OCI-LY7 (cell line): ENCODE measurements around the gene CDCA4. TPM values are rescaled to one million over a fixed set of nuclear protein-coding genes. Genes with fewer than 3 reads are reported as not detected.

ENCODE experiments used
- BruUV-seq: library from RNA; stranded (reverse); fragments of 400-500 nt; replicated peaks from 2 replicates; lab custom pipeline; 2021; lab: Mats Ljungman, UMichigan
- CTCF ChIA-PET: fragments of 300-600 bp; sonication (Branson Sonifier 250); formaldehyde crosslinking; loops from one replicate; lab custom pipeline; 2022; ENCODE audit warnings: antibody characterized with exemption; ENCODE audit not compliant: unreplicated experiment; lab: Charles Lee
- POLR2A ChIA-PET: fragments of 300-600 bp; sonication (Branson Sonifier 250); formaldehyde crosslinking; loops from one replicate; lab custom pipeline; 2022; ENCODE audit warnings: antibody characterized with exemption; lab: Charles Lee
- DNase-seq: peaks from one replicate; pipeline ENCODE4 v3.0.0-alpha.2; 2015; ENCODE audit warnings: low spot score
- H2AFZ ChIP-seq: fragments of 200-600 bp; sonication (generic), shearing (Covaris generic); 2 replicates; pipeline ENCODE4 v1.6.1; 2014; ENCODE audit warnings: mild to moderate bottlenecking, antibody characterized with exemption, low read length, moderate library complexity
- H3K27ac ChIP-seq: fragments of 200-600 bp; sonication (generic); 2 replicates; pipeline ENCODE4 v1.5.1; 2014; ENCODE audit warnings: mixed run types, low read depth, mild to moderate bottlenecking, moderate library complexity, low read length, inconsistent platforms; ENCODE audit not compliant: poor library complexity, severe bottlenecking
- H3K36me3 ChIP-seq: fragments of 200-600 bp; sonication (generic); 2 replicates; pipeline ENCODE4 v1.6.1; 2014; ENCODE audit warnings: mild to moderate bottlenecking, antibody characterized with exemption, low read length, moderate library complexity, mixed read lengths; ENCODE audit not compliant: insufficient read depth
- H3K4me1 ChIP-seq: fragments of 200-600 bp; sonication (generic); 2 replicates; pipeline ENCODE4 v1.5.1; 2014; ENCODE audit warnings: mild to moderate bottlenecking, low read length; ENCODE audit not compliant: insufficient read depth, poor library complexity, severe bottlenecking
- H3K4me2 ChIP-seq: fragments of 200-600 bp; sonication (generic); 2 replicates; pipeline ENCODE4 v1.6.1; 2014; ENCODE audit warnings: mild to moderate bottlenecking, low read length
- H3K4me3 ChIP-seq: fragments of 200-600 bp; sonication (generic); 2 replicates; pipeline ENCODE4 v1.5.1; 2014; ENCODE audit warnings: mild to moderate bottlenecking, low read depth, low read length; ENCODE audit not compliant: poor library complexity, severe bottlenecking
- H3K79me2 ChIP-seq: fragments of 200-600 bp; sonication (generic); 2 replicates; pipeline ENCODE4 v1.6.1; 2016; ENCODE audit warnings: low read depth, mild to moderate bottlenecking, low read length, moderate library complexity, mixed read lengths; ENCODE audit not compliant: insufficient read depth
- H3K9me2 ChIP-seq: fragments of 200-600 bp; sonication (generic); 2 replicates; pipeline ENCODE4 v1.6.1; 2016; ENCODE audit warnings: mild to moderate bottlenecking, low read length, mixed read lengths; ENCODE audit not compliant: insufficient read depth
- H3K9me3 ChIP-seq: fragments of 200-600 bp; sonication (generic); 2 replicates; pipeline ENCODE4 v1.6.1; 2014; ENCODE audit warnings: mild to moderate bottlenecking, mixed run types, low read length, mixed read lengths
- H4K20me1 ChIP-seq: fragments of 200-600 bp; sonication (generic); 2 replicates; pipeline ENCODE4 v1.6.1; 2014; ENCODE audit warnings: mild to moderate bottlenecking, antibody characterized with exemption, low read length, moderate library complexity, mixed read lengths; ENCODE audit not compliant: insufficient read depth
- CTCF ChIP-seq: fragments of 200-600 bp; sonication (generic); conservative IDR thresholded peaks from 2 replicates; pipeline ENCODE4 v1.5.1; 2014; ENCODE audit warnings: mild to moderate bottlenecking, antibody characterized with exemption, low read length, moderate library complexity, mixed read lengths
- EZH2phosphoT487 ChIP-seq: fragments of 200-600 bp; sonication (generic); IDR thresholded peaks from 2 replicates; pipeline ENCODE4 v1.6.1; 2018; ENCODE audit warnings: low read depth, borderline replicate concordance, mild to moderate bottlenecking, mixed run types, antibody characterized with exemption, low read length, moderate library complexity, mixed read lengths
- intact Hi-C: fragments of 100-400 bp; cut with micrococcal nuclease; formaldehyde crosslinking; loops from one replicate; pipeline ENCODE4 v1.10.0; 2022; ENCODE audit not compliant: unreplicated experiment
- total RNA-seq, 2 experiments: library from RNA; depleted of rRNA in 1 of 2; stranded (reverse); fragments of >200 nt in 1 of 2; shearing (Covaris generic) in 1 of 2; gene quantifications; 2 replicates each; pipeline ENCODE4 v1.2.3, GENCODE V29; 2014 to 2022

The CDCA4 gene
- total RNA-seq, 2 experiments from 2014 or later, result 74.0 to 109 TPM

GRCh38 chr14:105042813-105043212, 21.9 kb upstream of the CDCA4 start:
- Histone ChIP-seq H3K4me3 (no peak overlapping the region), H3K9me3 (no peaks in the 10 kb centered on the region), H3K27ac (no peak overlapping the region), H3K79me2 (no peaks in the 10 kb centered on the region), H3K4me1 (peaks cover 4% of the 10 kb centered on the region), H4K20me1 (no peaks in the 10 kb centered on the region), H3K9me2 (no peaks in the 10 kb centered on the region), H3K4me2 (no peak overlapping the region), H3K36me3 (no peaks in the 10 kb centered on the region), H2AFZ (no peak overlapping the region)
- ChIA-PET POLR2A (no interaction called here), CTCF (no interaction called here)
- DNase-seq, result no peak
- TF ChIP-seq EZH2phosphoT487 (no peak), CTCF (no peak)
- BruUV-seq, result no TSS peak
- intact Hi-C loops, result no loop called here

- POLR2A ChIA-PET, result interaction anchor here (0.7 kb wide), 1 partner anchor 150 kb away, joined by 4 read pairs; no protein-coding TSS in a partner anchor
- DNase-seq, result no peak
- BruUV-seq, result no TSS peak
These were observed 21.2 kb upstream of the CDCA4 start for GRCh38 chr14:105041841-105042765.

More at GRCh38 chr14:105041841-105042765, 21.2 kb upstream of the CDCA4 start:
- no peak for TF ChIP-seq EZH2phosphoT487
- no peak for TF ChIP-seq CTCF
- no peak overlapping the region for H3K27ac ChIP-seq
- no peak overlapping the region for H3K4me2 ChIP-seq
- no peaks in the 10 kb centered on the region for H3K9me2 ChIP-seq
- H3K79me2 ChIP-seq, result no peaks in the 10 kb centered on the region
- no peak overlapping the region for H2AFZ ChIP-seq
- peaks cover 4% of the 10 kb centered on the region for H3K4me1 ChIP-seq
- H3K9me3 ChIP-seq, result no peaks in the 10 kb centered on the region
- intact Hi-C loops, result no loop called here
- CTCF ChIA-PET, result no interaction called here
- no peak overlapping the region for H3K4me3 ChIP-seq
- no peaks in the 10 kb centered on the region for H4K20me1 ChIP-seq
- no peaks in the 10 kb centered on the region for H3K36me3 ChIP-seq
